CD4-positive, alpha-beta T cell (primary cell): ENCODE data around the gene TTC21A. TPM values are rescaled to one million over a fixed set of nuclear protein-coding genes. Genes with fewer than 3 reads are reported as not detected.
A peak's percentile ranks its signal among the peaks of the same experiment; 100 is the strongest.

ENCODE experiments used
- ATAC-seq: fragments of 200-7000 bp; cut with Tn5 transposase; one replicate; pipeline ENCODE4 v1.10.0; 2022; ENCODE audit warnings: mild to moderate bottlenecking; ENCODE audit not compliant: poor library complexity
- CTCF ChIA-PET: fragments of 350-600 bp; sonication (Branson Sonifier 250); formaldehyde crosslinking; loops from one replicate; lab custom pipeline; 2021; ENCODE audit warnings: antibody characterized with exemption, inconsistent platforms; lab: Charles Lee
- POLR2A ChIA-PET: fragments of 350-600 bp; sonication (Branson Sonifier 250); formaldehyde crosslinking; loops from one replicate; lab custom pipeline; 2021; ENCODE audit warnings: antibody characterized with exemption, inconsistent platforms; lab: Charles Lee
- DNase-seq, 14 experiments: peaks; one replicate each; pipeline ENCODE4 v3.0.0-alpha.2; 2013 to 2020; ENCODE audit warnings: mixed read lengths in 2 of 14
- H3K27ac ChIP-seq, 2 donors: one replicate each; pipeline versions ENCODE4 v1.5.1 to v1.7.0; 2013; ENCODE audit warnings: low read length in 2 of 2, low read depth in 1 of 2, mild to moderate bottlenecking in 1 of 2
- H3K27me3 ChIP-seq, 2 experiments: 1 replicate in 1 of 2; 2 replicates in 1 of 2; pipeline versions ENCODE4 v1.6.1 to v1.7.0; 2013; ENCODE audit warnings: low read length in 2 of 2, control low read depth in 1 of 2, mild to moderate bottlenecking in 1 of 2, moderate library complexity in 1 of 2; ENCODE audit not compliant: insufficient read depth in 2 of 2, control insufficient read depth in 1 of 2
- H3K36me3 ChIP-seq: one replicate; pipeline ENCODE4 v1.6.1; 2013; ENCODE audit warnings: low read length, control low read depth; ENCODE audit not compliant: insufficient read depth
- H3K4me1 ChIP-seq: one replicate; pipeline ENCODE4 v1.6.1; 2013; ENCODE audit warnings: low read length, control low read depth; ENCODE audit not compliant: insufficient read depth
- H3K4me3 ChIP-seq: one replicate; pipeline ENCODE4 v1.5.1; 2013; ENCODE audit warnings: mild to moderate bottlenecking, low read length, moderate library complexity
- H3K9me3 ChIP-seq, 2 experiments: 1 replicate in 1 of 2; 2 replicates in 1 of 2; pipeline versions ENCODE4 v1.6.1 to v1.7.0; 2013; ENCODE audit warnings: low read length in 2 of 2, mild to moderate bottlenecking in 2 of 2, control low read depth in 1 of 2, moderate library complexity in 1 of 2; ENCODE audit not compliant: control insufficient read depth in 1 of 2, insufficient read depth in 1 of 2
- H3K27ac Mint-ChIP-seq: one replicate; pipeline ENCODE4 v1.8.0; 2020; ENCODE audit warnings: mixed read lengths
- H3K27me3 Mint-ChIP-seq: one replicate; pipeline ENCODE4 v1.8.0; 2021; ENCODE audit warnings: mixed read lengths
- H3K36me3 Mint-ChIP-seq: one replicate; pipeline ENCODE4 v1.8.0; 2021; ENCODE audit warnings: low read depth, mixed read lengths
- H3K4me1 Mint-ChIP-seq: one replicate; pipeline ENCODE4 v1.8.0; 2021; ENCODE audit warnings: low read depth, mixed read lengths
- H3K4me3 Mint-ChIP-seq: one replicate; pipeline ENCODE4 v1.8.0; 2020; ENCODE audit warnings: mild to moderate bottlenecking, mixed read lengths
- H3K9me3 Mint-ChIP-seq: one replicate; pipeline ENCODE4 v1.8.0; 2020; ENCODE audit warnings: mixed read lengths
- CTCF ChIP-seq: fragments of 200-600 bp; IDR thresholded peaks from one replicate; pipeline ENCODE4 v1.8.0; 2022; ENCODE audit warnings: antibody characterized with exemption, mild to moderate bottlenecking
- intact Hi-C, 2 experiments: fragments of 100-400 bp; cut with DNase I in 1 of 2; cut with micrococcal nuclease in 1 of 2; formaldehyde crosslinking; loops; one replicate each; pipeline versions ENCODE4 v1.15.1 to v1.9.0; 2023 to 2025; cut with DNase I, micrococcal nuclease
- total RNA-seq, 174 experiments: library from RNA in 2 of 174; stranded (reverse) in 2 of 174; gene quantifications; one replicate each; pipeline ENCODE4 v1.2.3 and lab custom pipeline; 2021 to 2026

TTC21A gene
- total RNA-seq, 2 experiments from 2014 or later: 4.1 to 5.2 TPM

DNA sequence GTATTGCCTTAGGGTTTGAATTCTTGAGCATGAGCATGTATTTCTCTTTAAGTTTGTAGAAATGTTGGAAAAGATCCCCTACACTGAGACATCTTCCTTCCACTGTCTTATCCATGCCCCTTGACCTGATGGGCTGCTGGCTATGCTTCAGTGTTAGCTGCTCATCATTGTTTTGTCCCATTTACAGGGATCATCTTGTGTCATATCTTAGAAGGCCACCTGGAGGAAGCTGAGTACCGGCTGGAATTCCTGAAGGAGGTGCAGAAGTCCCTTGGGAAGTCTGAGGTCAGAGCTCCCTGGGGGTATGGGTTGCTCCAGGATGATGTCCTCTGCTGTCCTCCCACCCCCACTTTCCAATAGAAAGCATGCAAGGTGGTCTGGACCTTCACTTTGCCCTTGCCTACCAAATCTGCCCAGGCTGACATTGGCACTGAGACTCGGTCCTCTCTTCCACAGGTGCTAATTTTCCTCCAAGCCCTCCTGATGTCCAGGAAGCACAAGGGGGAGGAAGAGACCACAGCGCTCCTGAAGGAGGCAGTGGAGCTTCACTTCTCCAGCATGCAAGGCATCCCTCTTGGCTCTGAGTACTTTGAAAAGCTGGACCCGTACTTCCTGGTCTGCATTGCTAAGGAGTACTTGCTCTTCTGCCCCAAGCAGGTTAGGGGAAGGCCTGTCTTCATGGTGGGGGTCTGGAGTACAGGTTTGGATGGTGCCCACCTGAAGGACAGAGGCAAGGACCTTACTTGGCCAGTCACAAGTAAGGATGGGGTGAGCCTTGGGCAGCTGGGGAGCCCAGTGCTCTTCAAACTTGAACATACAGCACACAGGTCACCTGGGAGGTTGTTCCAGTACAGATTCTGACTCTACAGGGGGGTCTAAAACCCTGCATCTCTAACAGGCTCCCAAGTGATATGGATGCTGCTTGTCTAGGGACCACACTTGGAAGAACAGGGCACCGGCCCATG, 17.7 kb downstream of the TTC21A start:
- Histone ChIP-seq H3K27ac (no peak overlapping the region), H3K4me3 (no peak overlapping the region), H3K4me1 (peaks cover 20% of the 10 kb centered on the region), H3K9me3 (no peaks in the 10 kb centered on the region), H3K36me3 (no peaks in the 10 kb centered on the region), H3K27me3 (no peaks in the 10 kb centered on the region)
- H3K4me3 Mint-ChIP-seq: no peak overlapping the region
- ChIA-PET CTCF (interaction anchor here (1.2 to 6.1 kb wide), 4 partner anchors 22 to 604 kb away, joined by 3 to 68 read pairs (median 4); no protein-coding TSS in a partner anchor), POLR2A (interaction anchor here (1.7 kb wide), 1 partner anchor 25 kb away, joined by 4 read pairs; no protein-coding TSS in a partner anchor)
- DNase-seq (peak in 2 of 14 experiments; percentile 9 to 19), ATAC-seq (no peak)
- H3K27ac Mint-ChIP-seq: no peak overlapping the region
- H3K9me3 Mint-ChIP-seq: no peaks in the 10 kb centered on the region
- no peaks in the 10 kb centered on the region for H3K27me3 Mint-ChIP-seq
- no peaks in the 10 kb centered on the region for H3K36me3 Mint-ChIP-seq
- intact Hi-C loops: loop anchor here in 1 of 2 experiments (5.0 kb wide), 1 partner anchor 67 kb away; the partner anchor contains the start of gene XIRP1
- no peak for TF ChIP-seq CTCF
- H3K4me1 Mint-ChIP-seq: peaks cover 21% of the 10 kb centered on the region

DNA sequence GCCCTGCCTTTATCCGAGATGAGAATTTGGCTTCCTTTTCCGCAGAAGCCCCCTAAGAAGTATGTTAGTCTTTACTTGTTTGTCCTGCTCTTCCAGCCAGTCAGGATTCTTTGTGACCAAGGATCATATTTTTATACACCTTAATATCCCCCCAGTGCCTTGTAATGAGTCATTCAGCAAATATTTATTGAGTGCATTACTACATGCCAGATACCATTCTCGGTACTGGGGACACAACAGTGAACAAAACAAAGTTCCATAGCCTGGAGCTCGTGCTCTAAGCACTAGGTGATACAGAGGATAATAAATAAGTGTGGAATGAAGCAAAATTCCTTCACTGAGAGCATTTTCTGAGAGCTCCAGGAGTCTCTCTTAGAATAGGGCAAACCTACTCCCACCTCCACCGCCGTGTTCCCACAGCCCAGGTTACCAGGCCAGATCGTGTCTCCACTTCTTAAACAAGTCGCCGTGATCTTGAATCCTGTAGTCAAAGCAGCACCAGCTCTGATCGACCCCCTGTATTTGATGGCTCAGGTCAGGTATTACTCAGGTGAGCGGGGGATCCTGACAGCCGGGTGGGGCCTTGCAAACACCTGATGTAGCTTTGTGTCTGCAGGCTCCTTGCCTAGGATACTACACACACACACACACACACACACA, 18.5 kb downstream of the TTC21A start:
- intact Hi-C loops: loop anchor here (1.0 to 5.0 kb wide), 3 partner anchors 25 to 162 kb away; partner anchors contain the start of gene XIRP1 (in 1 of the 2)
- no peak for ATAC-seq
- no peaks in the 10 kb centered on the region for H3K27me3 ChIP-seq
- H3K27ac ChIP-seq: no peak overlapping the region
- no peaks in the 10 kb centered on the region for H3K36me3 Mint-ChIP-seq
- ChIA-PET CTCF (interaction anchor here (1.3 to 6.1 kb wide), 4 partner anchors 17 to 252 kb away, joined by 3 to 68 read pairs (median 6); partner anchors contain the start of genes GORASP1 and TTC21A), POLR2A (interaction anchor here (1.1 to 2.7 kb wide), 4 partner anchors 21 to 166 kb away, joined by 4 to 11 read pairs (median 6); no protein-coding TSS in a partner anchor)
- H3K27ac Mint-ChIP-seq: peak overlapping the region; percentile 3
- no peaks in the 10 kb centered on the region for H3K9me3 Mint-ChIP-seq
- H3K9me3 ChIP-seq: no peaks in the 10 kb centered on the region
- no peaks in the 10 kb centered on the region for H3K36me3 ChIP-seq
- DNase-seq: peak in 1 of 14 experiments; percentile 29
- no peak for TF ChIP-seq CTCF
- H3K27me3 Mint-ChIP-seq: no peaks in the 10 kb centered on the region
- no peak overlapping the region for H3K4me3 ChIP-seq
- H3K4me3 Mint-ChIP-seq: no peak overlapping the region
- peaks cover 20% of the 10 kb centered on the region for H3K4me1 ChIP-seq
- peaks cover 25% of the 10 kb centered on the region for H3K4me1 Mint-ChIP-seq

DNA sequence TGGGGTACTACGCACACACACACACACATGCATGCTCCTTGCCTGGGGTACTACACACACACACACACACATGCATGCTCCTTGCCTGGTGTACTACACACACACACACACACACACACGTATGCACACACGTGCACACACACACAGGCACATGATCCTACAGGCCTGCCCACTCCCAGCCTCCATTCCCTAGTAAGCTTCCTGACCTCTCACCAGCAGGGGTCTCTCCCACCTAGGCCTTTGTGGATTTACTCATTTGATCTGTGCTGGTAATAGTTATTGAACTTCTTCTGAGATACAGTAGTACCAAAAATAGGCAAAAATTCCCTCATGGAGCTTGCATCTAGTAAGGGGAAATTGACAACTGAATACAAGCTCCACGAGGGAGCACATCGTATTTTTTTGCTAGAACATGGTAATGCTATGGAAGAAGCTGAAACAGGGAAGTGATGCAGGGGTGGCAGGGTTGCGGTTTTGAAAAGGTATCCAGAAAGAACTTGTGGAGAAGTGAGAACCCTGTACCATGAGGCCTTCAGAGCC, 19.1 kb downstream of the TTC21A start:
- ChIA-PET POLR2A (interaction anchor here (1.1 to 2.7 kb wide), 4 partner anchors 21 to 165 kb away, joined by 4 to 11 read pairs (median 6); no protein-coding TSS in a partner anchor), CTCF (interaction anchor here (0.7 to 6.1 kb wide), 5 partner anchors 18 to 251 kb away, joined by 3 to 68 read pairs (median 3); partner anchors contain the start of genes GORASP1 and TTC21A)
- peaks cover 29% of the 10 kb centered on the region for H3K4me1 Mint-ChIP-seq
- ATAC-seq: peak; percentile 75
- no peak overlapping the region for H3K4me3 Mint-ChIP-seq
- intact Hi-C loops: loop anchor here (1.0 to 5.0 kb wide), 3 partner anchors 24 to 162 kb away; partner anchors contain the start of gene XIRP1 (in 1 of the 2)
- Histone ChIP-seq H3K27ac (no peak overlapping the region), H3K4me3 (no peak overlapping the region), H3K4me1 (peaks cover 20% of the 10 kb centered on the region), H3K27me3 (no peaks in the 10 kb centered on the region), H3K36me3 (no peaks in the 10 kb centered on the region), H3K9me3 (no peaks in the 10 kb centered on the region)
- H3K9me3 Mint-ChIP-seq: no peaks in the 10 kb centered on the region
- H3K27ac Mint-ChIP-seq: peak overlapping the region; percentile 3
- DNase-seq: peak in 11 of 14 experiments; percentile 24 to 72 (median 45)
- no peaks in the 10 kb centered on the region for H3K36me3 Mint-ChIP-seq
- TF ChIP-seq CTCF: peak; percentile 45
- H3K27me3 Mint-ChIP-seq: no peaks in the 10 kb centered on the region
